Aorta (tissue), 5 donors: ENCODE measurements around the gene MYH16. TPM values are rescaled to one million over a fixed set of nuclear protein-coding genes. Genes with fewer than 3 reads are reported as not detected.
A peak's percentile ranks its signal among the peaks of the same experiment; 100 is the strongest.
"Not testable (repeated sequence)": the region's sequence is repeated elsewhere in the genome, so short reads cannot be mapped to it uniquely, and the experiment has no call there.

Source experiments
- ATAC-seq: fragments of 200-7000 bp; cut with Tn5 transposase; one replicate; pipeline ENCODE4 v1.9.1; 2022; ENCODE audit warnings: moderate library complexity; ENCODE audit not compliant: low FRiP score
- DNase-seq, 2 donors: peaks; one replicate each; pipeline ENCODE4 v3.0.0-alpha.2; 2020
- H3K27ac ChIP-seq, 2 donors: one replicate each; pipeline ENCODE4 v1.5.1; 2013; ENCODE audit warnings: low read length in 2 of 2, mild to moderate bottlenecking in 2 of 2, moderate library complexity in 2 of 2, control low read depth in 1 of 2, inconsistent platforms in 1 of 2, low read depth in 1 of 2
- H3K27me3 ChIP-seq, 2 donors: one replicate each; pipeline ENCODE4 v1.6.1; 2013; ENCODE audit warnings: control low read depth in 1 of 2, low read length in 1 of 2, mild to moderate bottlenecking in 1 of 2, moderate library complexity in 1 of 2; ENCODE audit not compliant: insufficient read depth in 2 of 2, control insufficient read depth in 1 of 2
- H3K36me3 ChIP-seq, 2 donors: one replicate each; pipeline ENCODE4 v1.6.1; 2013; ENCODE audit warnings: control low read depth in 1 of 2, low read length in 1 of 2, mild to moderate bottlenecking in 1 of 2; ENCODE audit not compliant: insufficient read depth in 2 of 2, control insufficient read depth in 1 of 2
- H3K4me1 ChIP-seq, 2 donors: one replicate each; pipeline ENCODE4 v1.6.1; 2013; ENCODE audit warnings: low read length in 2 of 2, control low read depth in 1 of 2, mild to moderate bottlenecking in 1 of 2, moderate library complexity in 1 of 2; ENCODE audit not compliant: insufficient read depth in 2 of 2, control insufficient read depth in 1 of 2
- H3K4me3 ChIP-seq, 2 donors: one replicate each; pipeline ENCODE4 v1.5.1; 2013; ENCODE audit warnings: low read length in 2 of 2, control low read depth in 1 of 2, mild to moderate bottlenecking in 1 of 2
- H3K9me3 ChIP-seq: one replicate; pipeline ENCODE4 v1.6.1; 2013; ENCODE audit warnings: mild to moderate bottlenecking, low read length; ENCODE audit not compliant: control insufficient read depth
- WGBS, 2 donors: extraction: QIAGEN DNeasy Blood & Tissue Kit; methylation state at CpG; one replicate each; pipeline ENCODE4 v1.1.7; 2013; 5-methylcytosine and 5-hydroxymethylcytosine counted together
- intact Hi-C, 2 donors: fragments of 100-400 bp; cut with DNase I; formaldehyde crosslinking; loops; one replicate each; pipeline versions ENCODE4 v1.14.2 to v1.15.0; 2022
- polyA plus RNA-seq, 2 donors: library from polyadenylated mRNA; stranded (reverse); fragments of 200-250 nt; gene quantifications; one replicate each; pipeline ENCODE4 v1.2.3, GENCODE V29; 2013
- total RNA-seq, 2 donors: library from RNA; stranded (reverse); fragmentation: NEBNext Ultra II Directional; extraction: Animal tissue kit (Norgen Biotek cat#: 25700); gene quantifications; one replicate each; pipeline ENCODE4 v1.2.1, GENCODE V29; 2021
- donor health status: healthy with polysubstance abuse.
- donor health status: Bipolar disorder and iron deficiency.
- donor health status: DM: no; HTN: no; CAD: no.
- donor health status: DM: no; HTN: no; CAD: no.
- donor health status: DM: yes; HTN: yes; CAD: no.

Gene MYH16
- total and polyA plus RNA-seq, 4 donors = 0.29 TPM; not detected in 3

- WGBS, 2 donors = 44 to 57% methylated on average over 4 of the region's 4 CpGs
- Histone ChIP-seq H3K4me1 (no peaks in the 10 kb centered on the region), H3K27ac (no peak overlapping the region), H3K27me3 (no peaks in the 10 kb centered on the region), H3K9me3 (no peaks in the 10 kb centered on the region), H3K4me3 (no peak overlapping the region), H3K36me3 (no peaks in the 10 kb centered on the region)
- no peak for DNase-seq
- no peak for ATAC-seq
- intact Hi-C loops = no loop called here
Observed at GRCh38 chr7:99320371-99320770, 47.7 kb downstream of the MYH16 start.

- H3K4me3 ChIP-seq, DNase-seq, H3K27ac ChIP-seq, H3K27me3 ChIP-seq, intact Hi-C loops, H3K4me1 ChIP-seq, H3K36me3 ChIP-seq, ATAC-seq, H3K9me3 ChIP-seq: not testable (repeated sequence)
- 88 to 89% methylated on average over 6 of the region's 6 CpGs for WGBS, 2 donors
Observed at GRCh38 chr7:99322659-99323058, 50.0 kb downstream of the MYH16 start.

DNA sequence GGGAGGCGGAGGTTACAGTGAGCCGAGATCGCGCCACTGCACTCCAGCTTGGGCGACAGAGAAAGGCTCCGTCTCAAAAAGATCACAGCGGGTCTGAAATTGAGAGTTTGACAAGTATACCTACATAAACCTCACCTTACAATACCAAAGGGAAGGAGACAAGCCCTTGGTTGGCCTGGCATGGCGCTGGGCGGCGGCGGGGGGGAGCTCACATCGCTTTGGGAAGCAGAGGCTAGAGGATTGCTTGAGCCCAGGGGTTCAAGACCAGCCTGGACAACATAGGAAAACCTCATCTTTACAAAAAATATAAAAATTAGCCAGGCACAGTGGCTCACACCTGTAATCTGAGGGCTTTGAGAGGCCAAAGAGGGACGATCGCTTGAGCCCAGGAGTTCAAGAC, 51.9 kb downstream of the MYH16 start:
- H3K36me3 ChIP-seq = no peaks in the 10 kb centered on the region

GRCh38 chr7:99325001-99325493, 52.4 kb downstream of the MYH16 start:
- H3K4me1 ChIP-seq = no peaks in the 10 kb centered on the region
- intact Hi-C loops = no loop called here
- H3K4me3 ChIP-seq = peak overlapping the region; percentile 42 to 44
- WGBS, 2 donors = 21 to 26% methylated on average over 14 of the region's 14 CpGs
- H3K9me3 ChIP-seq = no peaks in the 10 kb centered on the region
- DNase-seq (no peak), ATAC-seq (peak; percentile 3)
- no peaks in the 10 kb centered on the region for H3K36me3 ChIP-seq
- H3K27me3 ChIP-seq = no peaks in the 10 kb centered on the region
- H3K27ac ChIP-seq = no peak overlapping the region

More for the DNA sequence above, 51.9 kb downstream of the MYH16 start:
- no peak for ATAC-seq
- WGBS, 2 donors = 97% methylated on average over 14 of the region's 14 CpGs
- Histone ChIP-seq H3K27me3 (no peaks in the 10 kb centered on the region), H3K9me3 (no peaks in the 10 kb centered on the region), H3K4me1 (no peaks in the 10 kb centered on the region), H3K4me3 (no peak overlapping the region), H3K27ac (no peak overlapping the region)
- DNase-seq = no peak
- intact Hi-C loops = no loop called here

GRCh38 chr7:99325592-99326407, 53.2 kb downstream of the MYH16 start, which contains the start of gene ARPC1A:
Gene ARPC1A (plus strand): TSS chr7:99325898. CDS start chr7:99333354, 7,456 bp downstream.
- H3K4me1 ChIP-seq = no peaks in the 10 kb centered on the region
- peak; percentile 98 for ATAC-seq
- DNase-seq = peak; percentile 94 to 98
- intact Hi-C loops = no loop called here
- H3K27me3 ChIP-seq = no peaks in the 10 kb centered on the region
- no peaks in the 10 kb centered on the region for H3K9me3 ChIP-seq
- peak within 1 kb of the TSS; percentile 82 to 98 for H3K4me3 ChIP-seq
- 1% methylated on average over 81 to 82 of the region's 82 CpGs for WGBS, 2 donors
- H3K27ac ChIP-seq = peak within 1 kb of the TSS in 1 of 2 donors; percentile 30
- no peaks in the 10 kb centered on the region for H3K36me3 ChIP-seq

DNA sequence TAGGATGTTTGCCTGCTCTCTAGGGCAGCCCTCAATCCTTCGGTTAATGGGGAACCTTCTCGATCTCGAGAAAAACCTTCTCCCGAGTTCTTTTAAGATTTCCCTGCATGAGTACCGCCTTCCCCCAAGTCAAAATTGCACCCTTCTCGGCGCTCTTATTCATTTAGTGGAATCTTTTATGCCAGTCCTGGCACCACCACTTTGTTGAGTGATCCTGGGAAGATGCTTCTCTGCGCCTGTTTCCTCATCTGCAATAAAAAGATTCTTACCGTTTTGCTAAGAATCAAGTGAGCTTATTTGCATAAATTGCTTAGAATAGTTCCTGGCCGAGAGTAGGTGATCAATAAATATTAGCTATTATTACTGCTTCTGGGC, 53.8 kb downstream of the MYH16 start:
- peak overlapping the region; percentile 82 to 98 for H3K4me3 ChIP-seq
- DNase-seq (no peak), ATAC-seq (no peak)
- H3K36me3 ChIP-seq = no peaks in the 10 kb centered on the region
- no peaks in the 10 kb centered on the region for H3K27me3 ChIP-seq
- intact Hi-C loops = no loop called here
- no peaks in the 10 kb centered on the region for H3K4me1 ChIP-seq
- H3K9me3 ChIP-seq = no peaks in the 10 kb centered on the region
- H3K27ac ChIP-seq = no peak overlapping the region
- 2% methylated on average over 10 of the region's 10 CpGs for WGBS, 2 donors

DNA sequence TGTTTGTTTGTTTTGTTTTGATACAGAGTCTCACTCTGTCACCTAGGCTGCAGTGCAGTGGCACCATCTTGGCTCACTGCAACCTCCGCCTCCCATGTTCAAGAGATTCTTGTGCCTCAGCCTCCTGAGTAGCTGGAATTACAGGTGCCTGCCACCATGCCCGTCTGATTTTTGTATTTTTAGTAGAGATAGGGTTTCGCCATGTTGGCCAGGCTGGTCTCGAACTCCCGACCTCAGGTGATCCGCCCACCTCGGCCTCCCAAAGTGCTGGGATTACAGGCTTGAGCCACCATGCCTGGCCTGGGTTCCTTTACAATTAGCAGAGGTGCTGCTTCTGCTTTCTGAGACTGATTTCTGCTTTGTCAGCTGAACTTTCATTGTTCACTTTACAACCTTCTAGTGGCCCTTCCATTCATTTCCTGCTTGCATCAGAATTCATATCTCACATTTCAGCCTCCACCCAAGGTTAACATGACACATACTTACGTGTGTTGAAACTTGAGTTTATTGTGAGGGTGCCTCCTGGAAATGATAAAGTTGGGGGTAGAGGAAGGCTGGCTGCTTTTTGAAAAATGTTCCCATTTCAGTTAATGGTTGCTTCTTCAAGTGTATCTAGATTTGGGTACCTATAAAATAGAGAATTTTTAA, 57.8 kb downstream of the MYH16 start:
- H3K4me1 ChIP-seq, H3K36me3 ChIP-seq, ATAC-seq, H3K27ac ChIP-seq, H3K4me3 ChIP-seq, DNase-seq, intact Hi-C loops, H3K9me3 ChIP-seq, H3K27me3 ChIP-seq: not testable (repeated sequence)
- 75% methylated on average over 8 of the region's 8 CpGs for WGBS, 2 donors

- H3K36me3 ChIP-seq = no peaks in the 10 kb centered on the region
- no peaks in the 10 kb centered on the region for H3K9me3 ChIP-seq
- no peak for ATAC-seq
- intact Hi-C loops = no loop called here
- H3K4me1 ChIP-seq = no peaks in the 10 kb centered on the region
- H3K4me3 ChIP-seq = no peak overlapping the region
- DNase-seq = no peak
- no peaks in the 10 kb centered on the region for H3K27me3 ChIP-seq
- 87 to 89% methylated on average over 2 of the region's 2 CpGs for WGBS, 2 donors
- H3K27ac ChIP-seq = no peak overlapping the region
Observed at GRCh38 chr7:99331002-99331401, 58.4 kb downstream of the MYH16 start.
